Measurements from ENCODE around the gene ZCCHC13.
"Not testable (repeated sequence)": the region's sequence is repeated elsewhere in the genome, so short reads cannot be mapped to it uniquely, and the experiment has no call there.

The ZCCHC13 gene

DNA sequence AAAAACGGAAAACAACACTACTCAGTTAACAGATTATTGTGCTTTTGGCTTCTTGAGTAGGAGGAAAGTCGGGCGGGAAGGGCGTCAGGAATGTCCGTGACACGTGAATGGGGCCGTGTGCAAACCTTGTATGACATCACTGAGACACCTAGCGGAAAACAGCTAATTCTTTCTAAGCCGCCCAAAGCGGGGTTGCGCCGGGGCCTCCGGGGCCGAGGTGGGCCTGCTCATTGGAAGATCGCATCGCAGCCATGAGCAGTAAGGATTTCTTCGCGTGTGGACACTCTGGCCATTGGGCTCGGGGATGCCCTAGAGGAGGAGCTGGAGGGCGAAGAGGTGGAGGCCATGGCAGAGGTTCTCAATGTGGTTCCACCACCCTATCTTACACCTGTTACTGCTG lies at the start of gene ZCCHC13:
ZCCHC13 (plus strand) TSS at position 165 of the 400 bp plus-strand sequence; CDS start at position 252, 87 bp downstream.
- TF ChIP-seq, protein P1, sequence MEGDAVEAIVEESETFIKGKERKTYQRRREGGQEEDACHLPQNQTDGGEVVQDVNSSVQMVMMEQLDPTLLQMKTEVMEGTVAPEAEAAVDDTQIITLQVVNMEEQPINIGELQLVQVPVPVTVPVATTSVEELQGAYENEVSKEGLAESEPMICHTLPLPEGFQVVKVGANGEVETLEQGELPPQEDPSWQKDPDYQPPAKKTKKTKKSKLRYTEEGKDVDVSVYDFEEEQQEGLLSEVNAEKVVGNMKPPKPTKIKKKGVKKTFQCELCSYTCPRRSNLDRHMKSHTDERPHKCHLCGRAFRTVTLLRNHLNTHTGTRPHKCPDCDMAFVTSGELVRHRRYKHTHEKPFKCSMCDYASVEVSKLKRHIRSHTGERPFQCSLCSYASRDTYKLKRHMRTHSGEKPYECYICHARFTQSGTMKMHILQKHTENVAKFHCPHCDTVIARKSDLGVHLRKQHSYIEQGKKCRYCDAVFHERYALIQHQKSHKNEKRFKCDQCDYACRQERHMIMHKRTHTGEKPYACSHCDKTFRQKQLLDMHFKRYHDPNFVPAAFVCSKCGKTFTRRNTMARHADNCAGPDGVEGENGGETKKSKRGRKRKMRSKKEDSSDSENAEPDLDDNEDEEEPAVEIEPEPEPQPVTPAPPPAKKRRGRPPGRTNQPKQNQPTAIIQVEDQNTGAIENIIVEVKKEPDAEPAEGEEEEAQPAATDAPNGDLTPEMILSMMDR (IDR thresholded peaks at IDR 0.05; ENCODE audit: insufficient read depth, low read length, missing control alignments) = no peak
- no peak for DNase-seq (ENCODE audit: low read depth, low spot score)
- no peak within 1 kb of the TSS for H3K4me3 ChIP-seq (ENCODE audit: low read depth, low read length)
- ChIA-PET POLR2A (no interaction called here), CTCF (no interaction called here)

DNA sequence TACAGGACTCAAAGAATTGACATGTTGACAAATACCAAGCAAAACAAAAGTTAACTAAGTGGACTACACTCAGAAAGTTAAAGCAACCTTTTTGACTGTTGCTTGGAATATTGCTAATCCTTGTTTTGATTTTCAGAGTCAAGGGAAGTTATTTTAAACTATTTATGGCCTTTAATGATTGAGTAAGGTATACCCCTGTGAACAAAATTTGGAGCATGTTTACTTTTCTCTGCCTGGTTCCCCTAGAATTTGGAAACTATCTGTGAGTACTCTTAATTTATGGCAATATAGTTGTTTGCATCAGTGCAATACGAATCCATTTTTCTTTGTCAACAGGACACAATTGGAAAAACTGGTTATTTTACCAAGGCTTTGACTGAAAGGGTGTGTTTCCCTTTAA lies 45.9 kb upstream of the ZCCHC13 start:
- DNase-seq (ENCODE audit: low read depth, low spot score); H3K4me3 ChIP-seq (ENCODE audit: low read depth, low read length); CTCF ChIA-PET; POLR2A ChIA-PET: not testable (repeated sequence)

DNA sequence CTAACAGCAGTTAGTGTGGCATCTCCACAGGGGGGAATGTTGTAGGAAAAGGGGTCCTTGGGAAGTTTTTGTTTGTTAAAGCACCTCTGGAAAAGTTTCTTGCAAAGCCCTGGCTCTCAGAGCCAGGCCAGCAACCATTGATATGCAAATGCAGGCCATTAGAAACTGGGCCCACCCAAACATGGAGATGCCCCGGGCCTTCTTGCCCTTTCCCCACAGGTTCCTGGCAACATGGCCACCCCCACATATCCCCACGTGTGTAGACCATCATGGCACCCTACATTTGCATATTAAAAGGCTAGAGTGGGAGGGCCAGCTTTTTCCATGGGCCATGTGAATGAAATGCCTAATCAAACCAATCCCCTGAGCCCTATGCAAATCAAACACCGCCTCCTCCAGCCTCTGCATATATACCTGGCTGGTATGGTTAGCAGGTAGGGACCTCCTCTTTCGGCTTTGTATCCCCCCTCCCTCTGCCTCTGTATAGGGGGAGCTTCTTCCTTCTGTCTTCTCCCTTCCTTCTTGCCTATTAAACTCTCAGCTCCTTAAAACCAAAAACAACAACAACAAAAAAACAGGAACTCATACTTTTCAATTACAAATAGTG lies 44.0 kb upstream of the ZCCHC13 start:
- H3K4me3 ChIP-seq (ENCODE audit: low read depth, low read length) = no peak overlapping the region
- TF ChIP-seq, protein P1 (IDR thresholded peaks at IDR 0.05; ENCODE audit: insufficient read depth, low read length, missing control alignments) = no peak
- CTCF ChIA-PET = no interaction called here
- POLR2A ChIA-PET = no interaction called here
- no peak for DNase-seq (ENCODE audit: low read depth, low spot score)

DNA sequence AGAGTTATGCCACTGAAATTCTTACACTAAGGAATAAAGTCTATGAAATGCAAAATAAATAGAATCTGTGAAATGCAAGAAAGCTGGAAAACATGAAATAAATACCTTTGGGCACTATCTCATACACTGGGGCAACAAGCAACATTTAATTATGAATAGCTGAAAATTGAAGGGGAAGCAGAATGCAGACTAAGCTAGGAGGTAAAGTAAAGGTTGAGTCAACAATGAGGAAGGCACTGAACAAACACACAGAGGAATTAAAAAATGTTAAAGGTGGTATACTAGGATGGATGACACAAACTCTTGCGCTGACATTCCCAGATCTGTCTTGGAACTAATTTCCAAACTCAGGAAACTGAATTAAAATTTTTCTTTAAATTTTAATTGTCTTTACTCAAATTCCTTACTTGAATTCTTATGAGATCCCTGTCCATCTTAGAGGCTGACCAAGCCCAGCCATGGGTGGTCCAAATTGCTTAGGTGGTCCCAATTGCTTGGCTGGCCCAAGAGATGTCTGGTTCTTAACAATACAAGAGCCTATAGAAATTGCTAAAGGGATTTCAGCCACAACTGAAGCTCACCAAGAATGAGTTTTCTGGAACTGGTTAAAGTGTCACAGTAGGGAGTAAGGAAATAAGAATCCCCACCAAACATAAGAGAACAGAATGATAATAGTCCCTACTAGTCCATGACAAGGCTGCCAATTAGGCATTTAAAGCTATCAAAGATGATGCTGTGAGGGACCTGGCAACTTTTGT lies 41.3 kb upstream of the ZCCHC13 start:
- ChIA-PET POLR2A (no interaction called here), CTCF (no interaction called here)
- no peak overlapping the region for H3K4me3 ChIP-seq (ENCODE audit: low read depth, low read length)

DNA sequence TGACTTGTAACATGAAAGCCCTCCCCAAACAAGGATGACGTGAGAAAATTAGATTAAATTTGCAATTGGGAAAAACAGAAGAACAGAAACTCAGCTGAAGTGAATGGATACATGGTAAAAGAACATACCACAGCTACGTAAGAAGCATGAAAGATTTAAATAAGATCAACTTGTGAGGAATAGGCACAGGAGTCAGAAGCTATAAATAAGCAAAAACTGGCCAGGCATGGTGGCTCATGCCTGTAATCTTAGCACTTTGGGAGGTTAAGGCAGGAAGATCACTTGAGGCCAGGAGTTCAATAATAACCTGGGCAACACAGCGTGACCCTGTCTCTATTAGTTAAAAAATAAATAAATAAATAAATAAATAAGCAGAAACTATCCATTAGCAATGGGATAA lies 33.6 kb upstream of the ZCCHC13 start:
- H3K4me3 ChIP-seq (ENCODE audit: low read depth, low read length) = no peak overlapping the region
- TF ChIP-seq, protein P1 (IDR thresholded peaks at IDR 0.05; ENCODE audit: insufficient read depth, low read length, missing control alignments) = no peak
- ChIA-PET POLR2A (no interaction called here), CTCF (no interaction called here)
- no peak for DNase-seq (ENCODE audit: low read depth, low spot score)

More for the DNA sequence above, 41.3 kb upstream of the ZCCHC13 start:
- TF ChIP-seq, protein P1 (IDR thresholded peaks at IDR 0.05; ENCODE audit: insufficient read depth, low read length, missing control alignments) = no peak
- no peak for DNase-seq (ENCODE audit: low read depth, low spot score)

DNA sequence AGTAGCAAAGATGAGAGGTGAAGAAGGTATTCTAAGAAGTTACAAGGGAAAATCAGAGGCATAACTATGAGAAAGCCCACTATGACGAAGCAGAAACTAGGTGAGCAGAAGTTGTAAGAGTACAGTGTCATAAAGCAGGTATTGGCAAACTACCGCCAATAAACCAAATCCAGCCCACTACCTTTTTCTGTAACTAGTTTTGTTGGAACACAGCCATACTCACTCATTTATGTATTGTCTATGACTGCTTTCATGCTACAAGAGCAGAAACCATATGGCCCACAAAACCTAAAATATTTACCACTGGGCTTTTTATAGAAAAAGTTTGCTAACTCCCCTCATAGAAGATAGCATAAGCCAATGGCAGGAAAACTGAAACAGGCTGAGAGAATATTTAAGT lies 31.8 kb upstream of the ZCCHC13 start:
- TF ChIP-seq, protein P1 (IDR thresholded peaks at IDR 0.05; ENCODE audit: insufficient read depth, low read length, missing control alignments) = no peak
- ChIA-PET POLR2A (no interaction called here), CTCF (no interaction called here)
- H3K4me3 ChIP-seq (ENCODE audit: low read depth, low read length) = no peak overlapping the region
- no peak for DNase-seq (ENCODE audit: low read depth, low spot score)

DNA sequence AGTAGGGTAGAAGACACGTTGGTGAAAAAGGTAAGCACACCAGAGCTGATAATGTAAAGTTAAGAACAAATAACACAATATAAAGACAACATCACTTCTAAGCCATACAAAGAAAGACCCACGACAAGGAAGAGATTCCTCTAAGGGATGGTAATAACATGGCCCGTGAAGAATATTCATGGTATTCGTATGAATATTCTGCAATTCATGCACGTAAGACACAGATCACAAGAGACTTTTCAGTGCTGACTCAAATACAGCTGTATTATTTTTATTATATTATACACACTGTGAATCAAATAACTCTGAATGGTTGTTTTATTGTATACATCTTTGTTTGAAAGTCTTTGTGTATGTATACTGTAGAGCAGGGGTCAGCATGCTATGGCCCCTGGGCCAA lies 29.5 kb upstream of the ZCCHC13 start:
- no peak overlapping the region for H3K4me3 ChIP-seq (ENCODE audit: low read depth, low read length)
- TF ChIP-seq, protein P1 (IDR thresholded peaks at IDR 0.05; ENCODE audit: insufficient read depth, low read length, missing control alignments) = no peak
- ChIA-PET POLR2A (no interaction called here), CTCF (no interaction called here)
- no peak for DNase-seq (ENCODE audit: low read depth, low spot score)

All from AG04449 (cell line).